Bronchial epithelial cell (primary cell): ENCODE results near the gene EDRF1. TPM values are rescaled to one million over a fixed set of nuclear protein-coding genes. Genes with fewer than 3 reads are reported as not detected.

Source experiments
- DNase-seq: peaks from one replicate; pipeline ENCODE4 v3.0.0-alpha.2; 2010; ENCODE audit warnings: low read depth
- FAIRE-seq: peaks from 2 replicates; lab custom pipeline; 2011; peaks lifted over from hg19 to GRCh38; lab: Jason Lieb, UNC
- H3K27me3 ChIP-seq: 2 replicates; pipeline ENCODE4 v1.5.1; 2011; ENCODE audit warnings: low read length; ENCODE audit not compliant: control insufficient read depth, insufficient read depth
- H3K36me3 ChIP-seq: 2 replicates; pipeline ENCODE4 v1.5.1; 2011; ENCODE audit warnings: low read length; ENCODE audit not compliant: control insufficient read depth, insufficient read depth
- H3K4me3 ChIP-seq: 2 replicates; pipeline ENCODE4 v1.5.1; 2011; ENCODE audit warnings: mild to moderate bottlenecking, low read depth, low read length, control low read depth
- total RNA-seq: library from RNA; depleted of rRNA; stranded (reverse); fragments of >200 nt; gene quantifications from 2 replicates; pipeline ENCODE4 v1.2.1, GENCODE V29; 2014
- TF ChIP-seq, protein P1 (sequence below): IDR thresholded peaks from 2 replicates; pipeline ENCODE4 v1.5.1; 2011; ENCODE audit warnings: mild to moderate bottlenecking, moderate library complexity, low read length, control low read depth, inconsistent platforms; ENCODE audit not compliant: insufficient read depth, severe bottlenecking

Gene EDRF1
- total RNA-seq = 13.4 and 15.5 TPM in 2 replicates

GRCh38 chr10:125719173-125720001 is at the start of gene EDRF1:
Gene EDRF1 (plus strand): TSS chr10:125719709. CDS start chr10:125719808, 99 bp downstream.
- FAIRE-seq (peak; percentile 36), DNase-seq (peak; percentile 95)
- TF ChIP-seq, protein P1, sequence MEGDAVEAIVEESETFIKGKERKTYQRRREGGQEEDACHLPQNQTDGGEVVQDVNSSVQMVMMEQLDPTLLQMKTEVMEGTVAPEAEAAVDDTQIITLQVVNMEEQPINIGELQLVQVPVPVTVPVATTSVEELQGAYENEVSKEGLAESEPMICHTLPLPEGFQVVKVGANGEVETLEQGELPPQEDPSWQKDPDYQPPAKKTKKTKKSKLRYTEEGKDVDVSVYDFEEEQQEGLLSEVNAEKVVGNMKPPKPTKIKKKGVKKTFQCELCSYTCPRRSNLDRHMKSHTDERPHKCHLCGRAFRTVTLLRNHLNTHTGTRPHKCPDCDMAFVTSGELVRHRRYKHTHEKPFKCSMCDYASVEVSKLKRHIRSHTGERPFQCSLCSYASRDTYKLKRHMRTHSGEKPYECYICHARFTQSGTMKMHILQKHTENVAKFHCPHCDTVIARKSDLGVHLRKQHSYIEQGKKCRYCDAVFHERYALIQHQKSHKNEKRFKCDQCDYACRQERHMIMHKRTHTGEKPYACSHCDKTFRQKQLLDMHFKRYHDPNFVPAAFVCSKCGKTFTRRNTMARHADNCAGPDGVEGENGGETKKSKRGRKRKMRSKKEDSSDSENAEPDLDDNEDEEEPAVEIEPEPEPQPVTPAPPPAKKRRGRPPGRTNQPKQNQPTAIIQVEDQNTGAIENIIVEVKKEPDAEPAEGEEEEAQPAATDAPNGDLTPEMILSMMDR = no peak
- H3K4me3 ChIP-seq = peak within 1 kb of the TSS; percentile 73
- peaks cover 6% of the 10 kb centered on the region for H3K36me3 ChIP-seq
- H3K27me3 ChIP-seq = no peaks in the 10 kb centered on the region

GRCh38 chr10:125672884-125673283 is 46.6 kb upstream of the EDRF1 start:
- Histone ChIP-seq H3K4me3 (no peak overlapping the region), H3K36me3 (no peaks in the 10 kb centered on the region), H3K27me3 (peaks cover 3% of the 10 kb centered on the region)
- no peak for FAIRE-seq
- no peak for DNase-seq
- TF ChIP-seq, protein P1 = no peak

GRCh38 chr10:125679436-125679835 is 40.1 kb upstream of the EDRF1 start:
- Histone ChIP-seq H3K36me3 (no peaks in the 10 kb centered on the region), H3K4me3 (no peak overlapping the region), H3K27me3 (peaks cover 3% of the 10 kb centered on the region)
- DNase-seq = no peak
- FAIRE-seq = peak; percentile 84
- TF ChIP-seq, protein P1 = no peak

- H3K27me3 ChIP-seq = peaks cover 1% of the 10 kb centered on the region
- no peak within 1 kb of the TSS for H3K4me3 ChIP-seq
- FAIRE-seq = no peak
- TF ChIP-seq, protein P1 = no peak
- no peak for DNase-seq
- H3K36me3 ChIP-seq = no peaks in the 10 kb centered on the region
Observed at GRCh38 chr10:125683063-125683462, 36.4 kb upstream of the EDRF1 start, which contains the start of gene TEX36. Gene TEX36 (minus strand): TSS chr10:125683163. CDS start chr10:125682989, 174 bp downstream.

DNA sequence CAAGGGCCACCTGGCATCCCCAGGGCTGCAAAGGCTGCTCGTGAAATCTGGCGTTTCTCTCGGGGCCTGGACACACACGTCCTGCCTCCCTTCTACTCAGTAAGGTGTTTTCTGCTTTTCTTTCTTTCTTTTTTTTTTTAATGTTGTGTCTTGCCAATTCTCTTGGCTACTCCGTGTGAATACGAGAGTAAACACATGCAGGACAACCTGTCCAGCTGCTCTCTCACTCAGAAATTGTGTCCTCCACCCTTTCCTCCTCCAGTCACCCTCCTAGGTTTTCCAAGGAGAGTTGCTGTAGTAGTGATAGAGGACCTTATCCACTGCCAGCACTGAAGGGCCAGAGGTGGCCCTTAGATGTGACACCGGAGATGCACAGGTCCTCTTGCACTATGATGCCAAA is 35.7 kb upstream of the EDRF1 start:
- peaks cover 1% of the 10 kb centered on the region for H3K27me3 ChIP-seq
- H3K36me3 ChIP-seq = no peaks in the 10 kb centered on the region
- no peak for DNase-seq
- TF ChIP-seq, protein P1 = no peak
- H3K4me3 ChIP-seq = no peak overlapping the region
- no peak for FAIRE-seq
